ENCODE results near the gene GPR85.

GPR85 gene

DNA sequence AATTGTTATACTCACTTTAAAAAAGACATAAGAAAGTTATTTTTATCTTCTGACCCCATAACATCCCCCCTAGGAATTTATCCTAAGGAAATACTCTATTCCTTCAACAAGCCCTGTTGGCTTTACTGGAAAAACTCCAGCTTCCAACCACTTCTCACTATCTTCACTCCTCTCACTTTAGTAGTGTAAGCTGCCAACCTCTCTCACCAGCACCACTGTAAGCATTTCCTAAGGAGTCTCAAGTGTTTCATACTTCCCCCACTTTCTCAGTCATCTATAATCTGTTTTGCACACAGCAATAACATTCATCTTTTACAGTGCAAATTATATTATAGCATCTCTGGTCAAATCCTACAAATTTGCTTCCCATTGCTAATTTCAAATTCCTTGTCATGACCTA, 45.8 kb downstream of the GPR85 start:
- no peaks in the 10 kb centered on the region for H4K20me1 ChIP-seq (ENCODE audit: insufficient read depth, low read length)
- H3K79me2 ChIP-seq (ENCODE audit: low read length) = no peaks in the 10 kb centered on the region
- no peaks in the 10 kb centered on the region for H3K9me2 ChIP-seq (replicated peaks; ENCODE audit: insufficient read depth, low read length)
- H3K4me1 ChIP-seq (ENCODE audit: low read length) = no peaks in the 10 kb centered on the region
- TF ChIP-seq, protein P1, sequence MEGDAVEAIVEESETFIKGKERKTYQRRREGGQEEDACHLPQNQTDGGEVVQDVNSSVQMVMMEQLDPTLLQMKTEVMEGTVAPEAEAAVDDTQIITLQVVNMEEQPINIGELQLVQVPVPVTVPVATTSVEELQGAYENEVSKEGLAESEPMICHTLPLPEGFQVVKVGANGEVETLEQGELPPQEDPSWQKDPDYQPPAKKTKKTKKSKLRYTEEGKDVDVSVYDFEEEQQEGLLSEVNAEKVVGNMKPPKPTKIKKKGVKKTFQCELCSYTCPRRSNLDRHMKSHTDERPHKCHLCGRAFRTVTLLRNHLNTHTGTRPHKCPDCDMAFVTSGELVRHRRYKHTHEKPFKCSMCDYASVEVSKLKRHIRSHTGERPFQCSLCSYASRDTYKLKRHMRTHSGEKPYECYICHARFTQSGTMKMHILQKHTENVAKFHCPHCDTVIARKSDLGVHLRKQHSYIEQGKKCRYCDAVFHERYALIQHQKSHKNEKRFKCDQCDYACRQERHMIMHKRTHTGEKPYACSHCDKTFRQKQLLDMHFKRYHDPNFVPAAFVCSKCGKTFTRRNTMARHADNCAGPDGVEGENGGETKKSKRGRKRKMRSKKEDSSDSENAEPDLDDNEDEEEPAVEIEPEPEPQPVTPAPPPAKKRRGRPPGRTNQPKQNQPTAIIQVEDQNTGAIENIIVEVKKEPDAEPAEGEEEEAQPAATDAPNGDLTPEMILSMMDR (IDR thresholded peaks at IDR 0.05; ENCODE audit: low read length) = no peak
- TF ChIP-seq EZH2 (optimal IDR thresholded peaks at IDR 0.05; ENCODE audit: low read depth, low read length) (no peak), EZH2phosphoT487 (IDR thresholded peaks at IDR 0.05; ENCODE audit: low read length) (no peak)
- H3K9me3 ChIP-seq (replicated peaks; ENCODE audit: insufficient read depth, low read length) = no peaks in the 10 kb centered on the region
- no peaks in the 10 kb centered on the region for H3K36me3 ChIP-seq (replicated peaks; ENCODE audit: insufficient read depth, low read length)
- no peak overlapping the region for H2AFZ ChIP-seq (ENCODE audit: low read length)
- no peak overlapping the region for H3K4me3 ChIP-seq (ENCODE audit: low read length)
- no peak overlapping the region for H3K9ac ChIP-seq (ENCODE audit: low read length)
- no peak for DNase-seq
- no peaks in the 10 kb centered on the region for H3K27me3 ChIP-seq (replicated peaks; ENCODE audit: insufficient read depth, low read length)
- H3K27ac ChIP-seq (ENCODE audit: low read length) = no peak overlapping the region
- H3K4me2 ChIP-seq (ENCODE audit: low read depth, low read length) = no peak overlapping the region
- H3F3A ChIP-seq (ENCODE audit: insufficient read depth, low read length) = no peaks in the 10 kb centered on the region

GRCh38 chr7:113033959-113034358, 52.7 kb downstream of the GPR85 start:
- no peak for DNase-seq
- no peak overlapping the region for H3K9ac ChIP-seq (ENCODE audit: low read length)
- no peaks in the 10 kb centered on the region for H3K9me3 ChIP-seq (replicated peaks; ENCODE audit: insufficient read depth, low read length)
- no peak overlapping the region for H3K4me3 ChIP-seq (ENCODE audit: low read length)
- no peak overlapping the region for H2AFZ ChIP-seq (ENCODE audit: low read length)
- TF ChIP-seq EZH2 (optimal IDR thresholded peaks at IDR 0.05; ENCODE audit: low read depth, low read length) (no peak), EZH2phosphoT487 (IDR thresholded peaks at IDR 0.05; ENCODE audit: low read length) (no peak)
- TF ChIP-seq, protein P1 (IDR thresholded peaks at IDR 0.05; ENCODE audit: low read length) = no peak
- H3K27ac ChIP-seq (ENCODE audit: low read length) = no peak overlapping the region
- H3K36me3 ChIP-seq (replicated peaks; ENCODE audit: insufficient read depth, low read length) = no peaks in the 10 kb centered on the region
- no peaks in the 10 kb centered on the region for H3K4me1 ChIP-seq (ENCODE audit: low read length)
- H3K79me2 ChIP-seq (ENCODE audit: low read length) = no peaks in the 10 kb centered on the region
- no peaks in the 10 kb centered on the region for H3F3A ChIP-seq (ENCODE audit: insufficient read depth, low read length)
- no peaks in the 10 kb centered on the region for H3K27me3 ChIP-seq (replicated peaks; ENCODE audit: insufficient read depth, low read length)
- no peaks in the 10 kb centered on the region for H4K20me1 ChIP-seq (ENCODE audit: insufficient read depth, low read length)
- H3K4me2 ChIP-seq (ENCODE audit: low read depth, low read length) = no peak overlapping the region
- no peaks in the 10 kb centered on the region for H3K9me2 ChIP-seq (replicated peaks; ENCODE audit: insufficient read depth, low read length)

All from MM.1S (cell line).